Ishikawa (cell line): ENCODE measurements around the gene LUZP2.

Source experiments
- CEBPB ChIP-seq: IDR thresholded peaks from 2 replicates; pipeline ENCODE4 v1.6.1; 2012
- CREB1 ChIP-seq: IDR thresholded peaks from 2 replicates; pipeline ENCODE4 v1.6.1; 2012; ENCODE audit warnings: low read depth
- EGR1 ChIP-seq: IDR thresholded peaks from 2 replicates; pipeline ENCODE4 v1.6.1; 2012
- EP300 ChIP-seq: IDR thresholded peaks from 2 replicates; pipeline ENCODE4 v1.6.1; 2012; ENCODE audit warnings: borderline replicate concordance
- FOXM1 ChIP-seq: IDR thresholded peaks from 2 replicates; pipeline ENCODE4 v1.6.1; 2012; ENCODE audit warnings: low read depth, borderline replicate concordance
- NFIC ChIP-seq: IDR thresholded peaks from 2 replicates; pipeline ENCODE4 v1.6.1; 2012
- RAD21 ChIP-seq: IDR thresholded peaks from 2 replicates; pipeline ENCODE4 v1.6.1; 2012; ENCODE audit warnings: low read depth
- TAF1 ChIP-seq: IDR thresholded peaks from 2 replicates; pipeline ENCODE4 v1.6.1; 2012; ENCODE audit warnings: low read depth, mild to moderate bottlenecking
- TCF12 ChIP-seq: IDR thresholded peaks from 2 replicates; pipeline ENCODE4 v1.6.1; 2012; ENCODE audit warnings: low read depth
- TEAD4 ChIP-seq: IDR thresholded peaks from 2 replicates; pipeline ENCODE4 v1.6.1; 2012
- YY1 ChIP-seq: IDR thresholded peaks from 2 replicates; pipeline ENCODE4 v1.6.1; 2012; ENCODE audit warnings: low read depth
- ZBTB7A ChIP-seq: IDR thresholded peaks from 2 replicates; pipeline ENCODE4 v1.6.1; 2012; ENCODE audit warnings: low read depth
- TF ChIP-seq, protein P1 (sequence below): IDR thresholded peaks from 2 replicates; pipeline ENCODE4 v1.6.1; 2012; ENCODE audit warnings: low read depth, mild to moderate bottlenecking
- TF ChIP-seq, protein P2 (sequence below): IDR thresholded peaks from 2 replicates; pipeline ENCODE4 v1.6.1; 2012
- TF ChIP-seq, protein P3 (sequence below): IDR thresholded peaks from 2 replicates; pipeline ENCODE4 v1.6.1; 2012

Gene LUZP2

DNA sequence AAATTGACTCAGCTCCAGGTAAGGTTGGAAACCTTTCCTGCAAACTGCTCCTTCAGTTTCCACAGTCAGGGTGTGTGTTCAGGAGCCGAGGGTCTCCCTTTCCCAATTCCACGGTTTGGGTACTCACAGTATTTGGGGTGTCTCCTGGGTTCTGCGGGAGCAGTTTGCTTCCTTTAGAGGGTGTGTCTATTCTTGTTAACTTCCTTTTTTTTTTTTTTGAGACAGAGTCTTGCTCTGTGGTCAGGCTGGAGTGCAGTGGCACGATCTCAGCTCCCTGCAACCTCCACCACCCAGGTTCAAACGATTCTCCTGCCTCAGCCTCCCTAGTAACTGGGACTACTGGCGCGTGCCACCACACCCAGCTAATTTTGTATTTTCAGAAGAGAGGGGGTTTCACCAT is 251.4 kb downstream of the LUZP2 start:
- TF ChIP-seq NFIC (no peak), EP300 (no peak), TCF12 (no peak), FOXM1 (no peak), TAF1 (no peak), RAD21 (no peak), YY1 (no peak), CREB1 (no peak), EGR1 (no peak), ZBTB7A (no peak), TEAD4 (no peak), CEBPB (no peak)
- TF ChIP-seq, protein P1, sequence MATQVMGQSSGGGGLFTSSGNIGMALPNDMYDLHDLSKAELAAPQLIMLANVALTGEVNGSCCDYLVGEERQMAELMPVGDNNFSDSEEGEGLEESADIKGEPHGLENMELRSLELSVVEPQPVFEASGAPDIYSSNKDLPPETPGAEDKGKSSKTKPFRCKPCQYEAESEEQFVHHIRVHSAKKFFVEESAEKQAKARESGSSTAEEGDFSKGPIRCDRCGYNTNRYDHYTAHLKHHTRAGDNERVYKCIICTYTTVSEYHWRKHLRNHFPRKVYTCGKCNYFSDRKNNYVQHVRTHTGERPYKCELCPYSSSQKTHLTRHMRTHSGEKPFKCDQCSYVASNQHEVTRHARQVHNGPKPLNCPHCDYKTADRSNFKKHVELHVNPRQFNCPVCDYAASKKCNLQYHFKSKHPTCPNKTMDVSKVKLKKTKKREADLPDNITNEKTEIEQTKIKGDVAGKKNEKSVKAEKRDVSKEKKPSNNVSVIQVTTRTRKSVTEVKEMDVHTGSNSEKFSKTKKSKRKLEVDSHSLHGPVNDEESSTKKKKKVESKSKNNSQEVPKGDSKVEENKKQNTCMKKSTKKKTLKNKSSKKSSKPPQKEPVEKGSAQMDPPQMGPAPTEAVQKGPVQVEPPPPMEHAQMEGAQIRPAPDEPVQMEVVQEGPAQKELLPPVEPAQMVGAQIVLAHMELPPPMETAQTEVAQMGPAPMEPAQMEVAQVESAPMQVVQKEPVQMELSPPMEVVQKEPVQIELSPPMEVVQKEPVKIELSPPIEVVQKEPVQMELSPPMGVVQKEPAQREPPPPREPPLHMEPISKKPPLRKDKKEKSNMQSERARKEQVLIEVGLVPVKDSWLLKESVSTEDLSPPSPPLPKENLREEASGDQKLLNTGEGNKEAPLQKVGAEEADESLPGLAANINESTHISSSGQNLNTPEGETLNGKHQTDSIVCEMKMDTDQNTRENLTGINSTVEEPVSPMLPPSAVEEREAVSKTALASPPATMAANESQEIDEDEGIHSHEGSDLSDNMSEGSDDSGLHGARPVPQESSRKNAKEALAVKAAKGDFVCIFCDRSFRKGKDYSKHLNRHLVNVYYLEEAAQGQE, result no peak
- TF ChIP-seq, protein P2, sequence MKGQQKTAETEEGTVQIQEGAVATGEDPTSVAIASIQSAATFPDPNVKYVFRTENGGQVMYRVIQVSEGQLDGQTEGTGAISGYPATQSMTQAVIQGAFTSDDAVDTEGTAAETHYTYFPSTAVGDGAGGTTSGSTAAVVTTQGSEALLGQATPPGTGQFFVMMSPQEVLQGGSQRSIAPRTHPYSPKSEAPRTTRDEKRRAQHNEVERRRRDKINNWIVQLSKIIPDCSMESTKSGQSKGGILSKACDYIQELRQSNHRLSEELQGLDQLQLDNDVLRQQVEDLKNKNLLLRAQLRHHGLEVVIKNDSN, result no peak
- TF ChIP-seq, protein P3, sequence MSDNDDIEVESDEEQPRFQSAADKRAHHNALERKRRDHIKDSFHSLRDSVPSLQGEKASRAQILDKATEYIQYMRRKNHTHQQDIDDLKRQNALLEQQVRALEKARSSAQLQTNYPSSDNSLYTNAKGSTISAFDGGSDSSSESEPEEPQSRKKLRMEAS, result no peak

DNA sequence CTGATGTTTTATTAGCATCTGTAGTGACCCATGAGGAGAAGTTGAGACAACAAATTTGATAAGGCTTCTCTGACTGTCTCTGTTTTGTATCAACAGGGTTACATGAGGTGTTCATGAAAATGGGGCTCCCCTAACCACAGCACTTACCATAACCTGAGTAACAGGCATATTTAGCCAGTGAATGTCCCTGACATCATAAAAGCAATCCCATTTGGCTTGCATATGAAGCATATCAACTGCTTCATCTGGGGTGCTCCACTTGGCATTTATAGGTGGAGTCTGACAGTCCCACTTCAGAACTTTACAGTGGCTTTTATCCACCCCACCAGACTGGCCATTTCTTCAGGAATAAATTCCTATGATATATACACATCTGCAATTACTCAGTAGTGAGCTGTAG is 257.6 kb downstream of the LUZP2 start:
- TF ChIP-seq ZBTB7A, result no peak
- TF ChIP-seq YY1, result no peak
- TF ChIP-seq, protein P2, result no peak
- TF ChIP-seq, protein P3, result no peak
- TF ChIP-seq FOXM1, result no peak
- no peak for TF ChIP-seq CREB1
- TF ChIP-seq, protein P1, result no peak
- TF ChIP-seq CEBPB, result no peak
- TF ChIP-seq EP300, result no peak
- no peak for TF ChIP-seq TAF1

DNA sequence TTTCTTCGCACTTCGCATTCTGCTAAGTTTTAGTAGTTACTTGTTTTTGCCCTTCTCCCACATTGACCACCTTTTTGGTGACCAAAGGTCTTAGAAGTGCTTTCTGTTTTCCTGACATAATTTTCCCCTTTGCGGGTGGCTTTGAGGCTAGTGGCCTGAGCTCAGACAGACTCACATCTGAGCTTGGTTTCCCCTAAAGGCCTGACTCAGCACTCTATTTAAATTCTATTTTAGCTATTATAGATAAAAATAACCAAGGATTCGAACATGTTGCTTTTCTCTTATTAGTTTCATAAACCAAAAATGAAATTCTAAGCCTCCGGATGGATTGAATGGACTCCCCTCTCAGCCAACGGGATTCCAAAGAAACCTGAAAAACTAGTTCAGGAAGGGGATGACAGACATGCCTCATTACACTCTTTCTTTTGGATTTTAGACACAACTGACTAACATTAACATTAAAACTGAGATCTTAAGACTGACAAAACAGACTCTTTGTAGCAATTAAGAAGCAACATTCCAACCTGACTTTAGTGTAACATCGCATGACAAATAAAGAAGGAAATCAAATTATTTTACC is 258.5 kb downstream of the LUZP2 start:
- TF ChIP-seq ZBTB7A (no peak), TEAD4 (peak; percentile 47; the same call in 1 of the 2 replicates), CREB1 (no peak)

DNA sequence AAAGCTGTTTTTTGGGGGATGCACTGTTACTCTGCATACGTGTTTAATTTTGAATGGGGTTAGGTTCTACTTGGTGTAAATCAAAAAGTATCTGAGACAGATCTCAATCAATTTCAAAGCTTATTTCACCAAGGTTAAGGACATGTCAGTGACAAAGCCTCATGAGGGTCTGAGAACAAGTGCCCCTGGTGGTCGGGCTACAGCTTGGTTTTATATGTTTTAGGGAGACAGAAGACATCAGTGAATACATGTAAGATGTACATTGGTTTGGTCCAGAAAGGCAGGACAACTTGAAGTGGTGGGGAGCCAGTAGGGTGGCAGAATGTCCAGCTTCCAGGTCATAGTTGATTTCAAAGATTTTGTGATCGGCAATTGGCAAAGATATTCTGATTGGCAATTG is 262.9 kb downstream of the LUZP2 start:
- TF ChIP-seq, protein P1, result no peak
- TF ChIP-seq TCF12, result no peak
- TF ChIP-seq CEBPB, result no peak
- TF ChIP-seq ZBTB7A, result no peak
- TF ChIP-seq, protein P2, result no peak
- no peak for TF ChIP-seq EGR1
- no peak for TF ChIP-seq TAF1

DNA sequence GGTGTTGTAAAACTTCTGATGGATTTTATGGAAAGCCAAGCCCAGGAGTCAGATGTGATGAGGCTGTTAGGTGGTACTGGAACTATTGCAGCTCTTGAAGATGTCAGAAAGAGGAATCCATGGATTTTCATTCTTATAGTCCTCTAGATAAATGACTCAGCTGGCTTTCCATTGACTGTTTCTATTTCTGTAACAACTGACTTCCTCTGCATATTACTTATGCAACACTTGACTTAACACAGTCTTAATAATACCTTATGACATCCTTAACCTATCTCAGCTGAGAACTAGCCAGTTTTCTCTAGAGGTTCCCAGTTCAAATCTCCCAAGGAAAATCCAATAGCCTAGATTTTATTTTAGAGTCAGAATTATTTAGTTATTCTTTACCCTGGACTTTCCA is 263.8 kb downstream of the LUZP2 start:
- TF ChIP-seq, protein P3, result no peak
- no peak for TF ChIP-seq YY1
- TF ChIP-seq EGR1, result no peak
- TF ChIP-seq TAF1, result no peak
- no peak for TF ChIP-seq ZBTB7A
- no peak for TF ChIP-seq RAD21
- TF ChIP-seq, protein P2, result no peak
- TF ChIP-seq TCF12, result no peak
- no peak for TF ChIP-seq NFIC
- TF ChIP-seq CREB1, result no peak
- TF ChIP-seq EP300, result no peak
- TF ChIP-seq, protein P1, result no peak
